Inflammatory macrophage treated with lipopolysaccharide for 4 hours (primary cell): ENCODE data around the gene TSPAN10.

Experiments used
- DNase-seq: peaks from one replicate; pipeline ENCODE4 v3.0.0-alpha.2; 2020

The TSPAN10 gene

GRCh38 chr17:81690549-81690948, 53.6 kb downstream of the TSPAN10 start:
- DNase-seq: no peak

GRCh38 chr17:81691196-81691595, 54.2 kb downstream of the TSPAN10 start:
- no peak for DNase-seq

GRCh38 chr17:81691608-81692007, 54.6 kb downstream of the TSPAN10 start:
- no peak for DNase-seq

GRCh38 chr17:81693509-81694210, 56.7 kb downstream of the TSPAN10 start:
- DNase-seq: no peak

- DNase-seq: no peak
These were observed 57.8 kb downstream of the TSPAN10 start for GRCh38 chr17:81694810-81695209.

GRCh38 chr17:81695211-81695610, 58.2 kb downstream of the TSPAN10 start:
- DNase-seq: no peak

- DNase-seq: no peak
These were observed 58.8 kb downstream of the TSPAN10 start for GRCh38 chr17:81695801-81696200.

GRCh38 chr17:81696218-81696941, 59.4 kb downstream of the TSPAN10 start:
- DNase-seq: no peak

- no peak for DNase-seq
These were observed 60.5 kb downstream of the TSPAN10 start for GRCh38 chr17:81697261-81698044.
